UCSD-AML1 (cell line): Measurements from ENCODE around the gene PGBD5.
A peak's percentile ranks its signal among the peaks of the same experiment; 100 is the strongest.
"Not testable (repeated sequence)": the region's sequence is repeated elsewhere in the genome, so short reads cannot be mapped to it uniquely, and the experiment has no call there.

Source experiments
- DNase-seq: peaks from one replicate; lab custom pipeline; 2025; ENCODE audit not compliant: unreplicated experiment; lab: John Stamatoyannopoulos, UW

Gene PGBD5, protein sequence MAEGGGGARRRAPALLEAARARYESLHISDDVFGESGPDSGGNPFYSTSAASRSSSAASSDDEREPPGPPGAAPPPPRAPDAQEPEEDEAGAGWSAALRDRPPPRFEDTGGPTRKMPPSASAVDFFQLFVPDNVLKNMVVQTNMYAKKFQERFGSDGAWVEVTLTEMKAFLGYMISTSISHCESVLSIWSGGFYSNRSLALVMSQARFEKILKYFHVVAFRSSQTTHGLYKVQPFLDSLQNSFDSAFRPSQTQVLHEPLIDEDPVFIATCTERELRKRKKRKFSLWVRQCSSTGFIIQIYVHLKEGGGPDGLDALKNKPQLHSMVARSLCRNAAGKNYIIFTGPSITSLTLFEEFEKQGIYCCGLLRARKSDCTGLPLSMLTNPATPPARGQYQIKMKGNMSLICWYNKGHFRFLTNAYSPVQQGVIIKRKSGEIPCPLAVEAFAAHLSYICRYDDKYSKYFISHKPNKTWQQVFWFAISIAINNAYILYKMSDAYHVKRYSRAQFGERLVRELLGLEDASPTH

DNA sequence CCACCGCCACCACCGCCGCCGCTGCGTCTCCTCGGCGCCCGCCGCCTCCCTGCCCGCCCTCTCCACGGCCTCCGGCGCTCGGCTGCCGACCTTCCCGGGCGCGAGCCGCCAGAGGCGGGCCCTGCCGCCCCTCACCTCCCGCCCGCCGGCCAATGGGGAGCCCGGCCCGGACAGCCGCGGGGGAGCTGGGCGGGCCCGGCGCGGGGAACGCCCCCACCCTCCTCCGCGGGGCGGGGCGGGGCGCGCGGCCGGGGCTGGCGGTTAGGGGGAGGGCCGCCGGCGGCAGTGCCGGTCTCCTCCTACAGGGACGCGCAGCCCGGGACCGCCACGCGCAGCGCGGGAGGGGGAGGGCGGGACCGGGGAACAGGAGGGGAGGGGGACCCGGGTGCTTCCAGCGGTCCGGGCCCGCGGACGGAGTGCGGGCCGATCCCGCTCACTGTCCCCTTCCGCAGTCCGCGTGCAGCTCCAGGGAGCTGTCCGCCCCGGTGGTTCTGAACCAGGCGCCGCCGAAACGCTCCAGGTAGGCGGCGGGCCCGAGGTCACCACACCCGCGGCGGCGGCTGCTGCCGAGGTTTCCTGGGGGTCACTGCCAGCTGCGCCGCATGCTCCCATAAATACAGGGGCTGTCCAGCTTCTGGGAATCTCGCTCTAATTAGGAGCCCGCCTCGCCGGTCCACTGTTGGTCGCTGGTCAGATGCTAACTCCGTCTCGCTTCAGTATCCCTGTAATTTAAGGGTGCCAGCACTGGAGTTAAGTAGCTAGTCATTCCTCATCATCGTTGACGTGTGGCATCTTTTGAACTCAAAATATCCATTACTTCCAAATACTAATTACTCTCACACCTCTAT is at the start of gene PGBD5:
Gene PGBD5, minus strand, starts transcription at position 87 of the 848 bp plus-strand sequence. CDS start 404 bp downstream, outside the sequence.
- DNase-seq, result peak; percentile 70

DNA sequence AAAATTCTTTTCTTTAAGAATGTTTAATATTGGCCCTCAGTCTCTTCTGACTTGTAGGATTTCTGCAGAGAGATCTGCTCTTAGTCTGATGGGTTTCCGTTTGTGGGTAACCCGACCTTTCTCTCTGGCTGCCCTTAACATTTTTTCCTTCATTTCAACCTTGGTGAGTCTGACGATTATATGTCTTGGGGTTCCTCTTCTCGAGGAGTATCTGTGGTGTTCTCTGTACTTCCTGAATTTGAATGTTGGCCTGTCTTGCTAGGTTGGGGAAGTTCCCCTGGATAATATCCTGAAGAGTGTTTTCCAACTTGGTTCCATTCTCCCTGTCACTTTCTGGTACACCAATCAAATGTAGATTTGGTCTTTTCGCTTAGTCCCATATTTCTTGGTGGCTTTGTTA is 48.8 kb upstream of the PGBD5 start:
- DNase-seq, result not testable (repeated sequence)

DNA sequence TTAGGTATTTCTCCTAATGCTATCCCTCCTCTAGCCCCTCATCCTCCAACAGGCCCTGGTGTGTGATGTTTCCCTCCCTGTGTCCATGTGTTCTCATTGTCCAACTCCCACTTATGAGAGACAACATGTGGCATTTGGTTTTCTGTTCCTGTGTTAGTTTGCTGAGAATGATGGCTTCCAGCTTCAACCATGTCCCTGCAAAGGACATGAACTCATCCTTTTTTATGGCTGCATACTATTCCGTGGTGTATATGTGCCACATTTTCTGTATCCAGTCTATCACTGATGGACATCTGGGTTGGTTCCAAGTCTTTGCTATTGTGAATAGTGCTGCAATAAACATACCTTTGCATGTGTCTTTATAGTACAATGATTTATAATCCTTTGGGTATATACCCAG is 44.6 kb upstream of the PGBD5 start:
- DNase-seq, result not testable (repeated sequence)

DNA sequence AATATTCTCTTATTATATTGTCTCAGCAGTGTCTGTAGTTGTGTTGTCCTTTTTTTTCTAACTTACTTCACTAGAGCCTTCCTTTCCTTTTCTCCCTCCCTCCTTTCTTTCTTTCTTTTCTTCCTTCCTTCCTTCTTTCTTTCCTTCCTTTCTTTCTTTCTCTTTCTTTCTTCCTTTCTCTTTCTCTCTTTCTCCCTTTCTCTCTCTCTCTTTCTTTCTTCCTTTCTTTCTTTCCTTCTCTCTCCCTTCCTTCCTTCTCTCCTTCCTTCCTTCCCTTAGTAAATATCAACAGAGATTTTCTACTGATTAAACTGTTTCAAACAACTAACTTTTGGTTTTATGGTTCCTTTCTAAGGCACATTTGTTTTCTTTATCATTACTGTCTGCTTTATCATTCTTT is 43.1 kb upstream of the PGBD5 start:
- DNase-seq, result no peak

DNA sequence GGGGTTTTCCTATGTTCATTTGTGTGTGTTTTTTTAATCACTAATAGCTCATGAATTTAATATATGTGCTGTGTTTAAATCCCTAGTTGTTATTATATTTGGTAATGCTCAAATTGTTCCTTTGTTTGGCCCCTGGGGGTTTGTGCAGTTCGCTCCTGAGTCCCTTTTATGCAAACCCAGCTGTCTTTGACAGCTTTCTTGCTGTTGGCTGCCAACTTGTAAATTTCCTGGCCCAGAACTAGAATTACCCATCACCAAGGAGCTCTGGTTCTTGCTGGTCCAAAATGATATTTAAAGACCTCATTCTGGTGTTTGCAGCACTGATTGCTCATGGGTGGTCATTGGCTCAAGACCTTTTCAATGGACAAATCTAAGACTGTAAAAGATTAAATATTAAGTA is 39.6 kb upstream of the PGBD5 start:
- no peak for DNase-seq

DNA sequence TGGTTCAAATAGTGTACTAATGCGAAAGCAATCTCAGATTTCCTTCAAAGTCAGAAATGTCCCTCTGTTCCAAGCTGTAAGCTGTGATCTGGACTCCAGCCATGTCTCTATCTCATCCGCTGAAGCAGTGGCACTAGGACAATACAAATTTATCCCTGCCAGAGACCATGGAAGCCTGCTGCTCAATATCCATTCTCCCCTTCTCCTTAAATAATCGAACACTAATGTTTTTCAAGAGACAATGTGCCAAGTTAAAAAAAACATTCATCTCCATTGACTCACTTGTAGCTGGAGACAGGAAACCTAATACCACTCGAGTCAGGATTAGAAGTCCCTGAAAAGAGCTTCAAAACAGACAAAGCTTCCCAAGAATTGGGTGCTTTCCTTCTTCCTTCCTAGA is 38.5 kb upstream of the PGBD5 start:
- no peak for DNase-seq

DNA sequence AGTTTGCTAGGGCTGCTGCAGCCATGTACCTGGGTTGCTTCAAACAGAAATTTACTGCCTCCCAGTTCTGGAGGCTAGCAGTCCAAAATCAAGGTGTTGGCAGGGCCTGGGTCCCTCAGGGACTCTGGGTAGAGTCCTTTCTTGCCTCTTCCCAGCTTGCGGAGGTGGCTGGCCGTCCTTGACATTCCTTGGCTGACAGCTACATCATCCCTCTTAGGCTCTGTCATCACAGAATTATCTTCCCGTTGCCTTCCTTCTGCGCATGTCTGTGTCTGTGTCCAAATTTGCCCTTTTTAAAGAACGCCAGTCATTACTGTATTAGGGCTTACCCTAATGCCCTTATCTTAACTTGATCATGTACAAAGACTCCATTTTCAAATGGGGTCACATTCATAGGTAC is 37.6 kb upstream of the PGBD5 start:
- no peak for DNase-seq

DNA sequence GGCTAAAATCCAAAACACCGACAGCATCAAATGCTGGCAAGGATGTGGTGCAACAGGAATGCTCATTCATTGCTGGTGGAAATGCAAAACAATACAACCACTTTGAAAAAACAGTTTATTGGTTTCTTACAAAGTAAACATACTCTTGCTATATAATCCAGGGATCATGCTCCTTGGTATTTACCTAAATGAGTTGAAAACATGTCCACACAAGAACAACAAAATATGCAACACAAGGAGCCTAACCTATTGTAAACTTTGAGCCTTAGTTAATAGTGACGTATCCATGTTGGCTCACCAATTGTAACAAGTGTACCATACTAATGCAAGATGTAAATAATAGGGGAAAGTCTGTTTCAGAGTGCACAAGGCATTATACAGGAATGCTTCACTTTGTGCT is 37.2 kb upstream of the PGBD5 start:
- no peak for DNase-seq

DNA sequence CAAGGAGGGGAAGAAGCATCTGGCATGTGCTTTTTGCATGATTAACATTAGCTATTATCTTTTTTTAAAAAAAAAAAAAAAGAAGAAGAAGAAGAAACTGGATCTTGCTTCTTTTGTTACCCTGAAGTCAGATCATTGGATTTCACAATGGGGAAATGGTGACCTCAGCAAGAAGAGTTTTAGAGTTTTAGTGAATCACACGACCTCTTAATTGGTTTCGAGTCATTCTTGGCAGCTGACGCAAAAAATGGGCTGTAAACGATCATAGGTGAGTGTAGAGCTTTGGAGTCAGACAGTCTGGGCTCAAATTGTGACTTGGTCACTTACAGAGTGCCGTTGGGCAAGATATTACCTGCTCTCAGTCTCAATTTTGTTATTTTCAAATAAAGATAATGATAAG is 33.3 kb upstream of the PGBD5 start:
- DNase-seq, result no peak

DNA sequence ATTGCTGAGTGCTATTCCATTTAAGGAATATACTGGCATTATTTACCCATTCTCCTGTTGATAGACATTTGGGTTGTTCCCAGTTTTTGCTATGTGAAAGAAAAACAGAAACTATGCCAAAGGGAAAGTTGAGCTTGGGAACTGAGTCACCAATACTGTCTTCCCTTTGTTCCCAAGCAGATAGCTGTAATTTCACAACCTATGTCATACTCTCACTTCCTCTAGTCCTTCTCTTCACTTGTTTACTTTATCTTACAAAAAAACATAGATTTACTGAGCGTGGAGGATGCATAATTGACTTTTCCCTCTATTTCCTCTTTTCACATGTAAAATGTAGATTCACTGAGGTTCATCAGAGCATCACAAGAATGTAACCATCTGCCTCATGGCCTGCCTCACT is 32.4 kb upstream of the PGBD5 start:
- no peak for DNase-seq

DNA sequence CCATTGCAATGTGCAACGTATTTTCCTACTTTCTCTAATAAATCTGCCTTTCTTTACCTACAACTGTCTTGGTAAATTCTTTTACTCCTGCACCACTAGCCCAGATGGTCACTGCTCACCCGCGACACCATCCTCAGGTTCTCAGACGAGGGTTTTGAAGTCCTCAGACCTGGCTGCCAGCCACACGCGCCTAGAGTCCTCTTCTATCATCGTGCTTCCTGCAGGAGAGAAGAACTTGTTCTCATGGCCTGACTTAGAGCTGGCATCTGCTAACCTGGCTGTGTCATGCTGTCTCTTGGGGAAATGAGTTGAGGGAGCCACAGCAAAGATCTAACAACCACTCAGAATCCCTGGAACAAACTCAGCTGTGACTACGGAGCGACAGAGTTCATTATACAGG is 30.3 kb upstream of the PGBD5 start:
- DNase-seq, result no peak

DNA sequence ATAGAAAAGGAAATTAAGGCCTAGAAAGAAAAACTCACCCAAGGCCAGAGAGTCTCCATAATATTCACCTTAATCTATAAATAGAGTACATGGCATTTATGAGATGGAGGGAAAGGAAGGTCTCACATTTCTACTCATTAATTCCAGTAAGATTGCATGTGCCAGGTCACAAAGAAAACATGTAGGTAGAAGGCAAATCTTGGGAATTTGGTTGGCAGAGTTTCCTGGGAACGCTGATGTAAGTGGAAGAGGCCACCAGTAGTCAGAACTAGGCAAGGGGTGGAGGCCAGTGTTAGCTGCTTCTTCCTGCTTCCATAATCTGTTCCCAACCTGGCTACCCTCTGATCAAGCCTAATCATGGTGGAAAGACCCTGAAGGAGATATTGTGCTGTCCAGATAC is 29.2 kb upstream of the PGBD5 start:
- DNase-seq, result no peak

DNA sequence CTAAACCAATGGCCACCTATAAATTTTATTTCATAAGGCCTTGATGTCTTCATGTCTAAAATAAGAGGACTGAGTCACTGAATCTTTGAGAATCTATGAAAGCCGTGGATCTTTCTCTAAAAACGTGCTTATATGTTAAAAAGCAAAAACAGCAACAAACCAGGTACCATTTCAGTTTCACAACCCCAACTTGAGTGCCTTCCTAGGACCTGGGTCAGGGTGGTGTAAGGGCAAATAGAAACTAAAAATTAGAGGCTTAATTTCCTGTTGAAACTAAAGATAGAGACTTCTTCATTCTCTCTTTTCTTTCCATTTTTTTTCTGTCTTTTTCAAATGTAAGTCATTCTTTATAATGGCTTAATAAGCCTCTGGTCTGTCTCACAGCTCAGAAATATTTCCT is 27.2 kb upstream of the PGBD5 start:
- DNase-seq, result no peak

DNA sequence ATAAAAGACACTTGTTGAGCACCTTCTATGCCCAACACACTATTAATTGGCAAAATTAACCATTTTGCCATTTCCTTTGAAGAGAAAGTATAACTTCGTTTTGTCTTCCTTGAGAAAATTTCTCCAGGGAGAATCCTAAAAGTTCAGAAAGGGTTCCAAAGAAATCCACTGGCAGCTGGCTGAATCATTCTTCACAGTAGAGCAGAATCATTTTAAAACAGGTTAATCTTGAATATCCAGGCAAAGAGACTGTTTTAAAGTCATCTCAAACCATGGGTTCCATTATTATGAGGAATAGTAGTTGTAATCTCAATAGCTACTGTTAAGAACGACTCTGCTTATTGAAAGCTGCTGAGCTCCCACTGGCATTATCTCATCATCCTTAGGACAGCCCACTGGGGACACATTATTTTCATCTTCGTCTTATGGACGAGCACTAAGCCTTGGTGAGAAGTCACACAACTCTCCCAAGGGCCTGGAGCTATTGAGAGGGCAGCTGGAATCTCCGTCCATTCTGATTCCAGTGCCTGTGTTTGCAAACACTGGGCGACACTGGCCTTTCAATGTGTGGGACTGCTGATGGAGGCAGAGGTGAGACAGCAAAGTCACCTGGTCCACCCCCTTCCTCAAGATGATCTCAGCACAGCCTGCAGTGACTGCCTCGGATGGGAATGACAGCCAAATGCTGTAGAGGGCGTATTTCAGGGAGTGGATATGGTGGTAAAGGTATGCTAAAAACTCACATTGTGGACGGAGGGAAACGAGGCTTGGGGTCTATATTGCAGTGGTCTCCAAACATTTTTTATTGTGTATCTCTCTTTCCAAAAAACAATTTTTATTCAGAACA is 15.3 kb upstream of the PGBD5 start:
- no peak for DNase-seq

DNA sequence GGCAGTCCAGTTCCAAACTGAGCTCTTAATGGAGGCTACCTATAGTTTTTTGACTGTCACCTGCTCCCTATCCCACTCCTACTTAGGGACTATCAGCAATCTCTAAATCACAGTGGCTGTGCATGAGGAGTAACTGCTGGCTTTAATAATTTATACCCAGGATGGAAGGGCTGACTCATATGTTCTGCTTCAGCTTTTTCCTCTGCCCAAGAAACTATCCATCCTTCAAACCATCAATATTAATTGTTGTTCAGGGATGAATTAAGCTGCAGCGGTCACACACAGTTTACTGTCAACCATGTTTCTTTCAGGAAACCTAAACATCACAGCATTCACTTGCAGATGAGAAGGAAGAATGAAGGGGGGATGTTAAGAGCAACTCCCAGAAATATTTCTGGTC is 9.0 kb upstream of the PGBD5 start:
- DNase-seq, result no peak

DNA sequence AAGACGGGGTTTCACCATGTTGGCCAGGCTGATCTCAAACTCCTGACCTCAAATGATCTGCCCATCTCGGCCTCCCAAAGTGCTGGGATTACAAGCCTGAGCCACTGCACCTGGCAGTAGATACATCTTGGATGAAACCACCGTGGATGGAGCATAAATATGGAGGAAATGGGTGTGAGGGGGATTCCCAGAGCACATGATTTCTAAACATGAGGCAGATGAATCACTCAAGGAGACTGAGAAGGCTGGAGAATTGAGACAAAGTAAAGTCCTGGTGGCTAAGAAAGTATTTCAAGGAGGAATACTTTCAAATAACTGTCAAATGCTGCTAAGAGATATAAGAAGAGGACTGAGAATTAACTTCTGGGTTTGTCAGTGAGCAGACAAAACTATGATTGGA is 5.4 kb upstream of the PGBD5 start:
- no peak for DNase-seq

DNA sequence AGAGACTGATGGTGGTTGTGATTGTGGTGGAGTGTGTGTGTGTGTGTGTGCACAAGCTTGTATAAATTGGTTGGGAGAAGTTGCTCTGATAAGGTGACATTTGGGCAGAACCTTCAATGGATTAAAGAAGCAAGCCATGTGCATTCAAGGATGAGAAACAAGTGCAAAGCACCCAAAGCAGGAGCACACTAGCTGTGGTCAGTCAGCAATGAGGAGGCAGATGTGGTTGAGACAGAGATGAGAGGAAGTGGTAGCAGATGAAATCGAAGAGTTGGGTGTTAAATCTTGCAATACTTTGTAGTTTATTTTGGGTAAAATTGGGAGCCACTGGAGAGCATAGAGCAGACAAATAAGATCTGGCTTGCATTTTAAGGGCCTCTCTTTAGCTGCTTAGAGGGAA is 4.4 kb upstream of the PGBD5 start:
- no peak for DNase-seq

DNA sequence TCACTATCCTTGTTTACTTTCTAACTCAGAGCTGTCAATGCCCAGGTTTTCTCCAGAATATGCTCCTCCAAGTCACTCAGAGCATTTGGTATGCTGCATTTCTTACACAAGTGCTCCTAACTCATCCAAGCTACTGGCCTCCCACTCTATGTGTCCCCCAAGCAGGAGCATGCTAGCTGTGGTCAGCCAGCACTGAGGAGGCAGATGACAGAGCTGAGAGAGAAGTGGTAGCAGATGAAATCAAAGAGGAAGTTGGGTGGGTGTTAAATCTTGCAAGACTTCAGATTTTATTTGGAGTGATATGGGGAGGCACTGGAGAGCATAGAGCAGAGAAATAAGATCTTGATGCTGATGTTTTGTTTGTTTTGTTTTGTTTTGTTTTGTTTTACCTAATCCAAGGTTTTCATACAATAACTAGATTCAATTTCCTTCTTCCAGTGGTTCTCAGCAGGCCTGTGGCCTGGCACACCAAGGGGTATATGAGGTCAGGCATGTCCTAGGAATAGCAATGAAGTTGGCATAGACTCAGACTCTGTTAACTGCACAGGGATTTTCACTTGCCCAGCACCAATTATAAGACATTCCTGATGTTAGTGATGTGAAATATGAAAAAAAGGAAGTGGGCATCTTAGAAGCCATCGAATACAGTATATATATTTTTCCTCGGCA is 3.1 kb upstream of the PGBD5 start:
- no peak for DNase-seq

DNA sequence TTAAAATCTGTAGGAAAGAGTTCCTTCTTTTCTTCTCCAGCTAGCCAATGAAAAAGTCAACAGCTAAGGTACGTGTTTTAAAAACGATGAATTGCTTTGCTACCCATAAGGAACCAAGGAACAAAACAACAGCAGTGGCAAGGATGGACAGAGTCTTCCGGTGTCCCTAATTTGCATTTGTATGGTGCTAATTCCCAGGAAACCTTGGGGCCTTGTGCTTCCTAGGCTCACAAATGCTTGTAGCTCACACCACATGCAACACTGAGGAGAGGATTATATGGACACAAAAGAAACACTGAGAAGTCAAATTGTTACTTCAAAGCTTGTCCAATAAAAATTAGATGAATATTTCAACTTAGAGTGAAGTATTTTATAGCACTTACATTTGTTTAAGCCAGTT is 1.8 kb upstream of the PGBD5 start:
- DNase-seq, result no peak

DNA sequence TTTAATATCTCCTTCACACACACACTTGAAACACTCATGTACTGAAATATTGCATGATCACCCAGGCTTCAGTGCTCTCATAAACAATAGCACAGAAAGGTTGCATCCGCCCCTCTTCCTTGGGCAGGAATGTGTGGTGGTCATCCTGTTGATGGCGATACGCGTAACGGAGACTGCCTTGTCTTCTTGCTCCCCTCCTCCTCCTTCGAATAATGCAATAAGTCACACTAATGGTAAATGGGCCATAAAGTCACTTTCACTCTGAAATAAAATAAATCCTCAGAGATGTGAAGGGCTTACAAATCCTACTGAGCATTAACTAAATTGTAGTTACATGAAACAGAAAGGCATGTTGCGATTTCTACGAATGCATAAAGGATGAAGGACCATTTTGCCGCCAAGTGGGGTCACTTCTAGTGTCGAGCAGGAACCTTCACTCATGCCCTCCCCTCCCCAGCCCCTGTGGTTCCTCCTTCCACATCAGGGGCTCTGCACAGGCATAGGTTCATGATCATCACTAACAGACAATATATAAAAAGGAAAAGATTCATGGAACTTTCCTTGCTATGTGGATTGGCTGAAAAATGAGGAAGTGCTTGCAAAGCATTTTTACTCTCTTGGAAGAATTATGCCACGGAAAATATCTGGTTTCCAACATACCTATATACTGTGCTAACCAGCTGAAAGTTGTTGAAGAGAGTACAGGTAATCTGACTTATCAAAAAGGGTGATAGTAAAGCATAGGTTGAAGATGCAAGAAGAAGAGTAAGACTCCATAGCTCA is 1.2 kb upstream of the PGBD5 start:
- no peak for DNase-seq
